Transverse colon (tissue), 4 donors: ENCODE results near the gene CRK. TPM values are rescaled to one million over a fixed set of nuclear protein-coding genes. Genes with fewer than 3 reads are reported as not detected.
A peak's percentile ranks its signal among the peaks of the same experiment; 100 is the strongest.
"Not testable (repeated sequence)": the region's sequence is repeated elsewhere in the genome, so short reads cannot be mapped to it uniquely, and the experiment has no call there.

Source experiments
- DNase-seq: peaks from one replicate; pipeline ENCODE4 v3.0.0-alpha.2; 2019
- H3K27ac ChIP-seq, 4 donors: fragments of 200-600 bp; sonication (generic); 2 replicates each; pipeline ENCODE4 v1.5.1; 2016 to 2018; ENCODE audit warnings: inconsistent platforms in 4 of 4
- H3K27me3 ChIP-seq: fragments of 200-600 bp; sonication (generic); 2 replicates; pipeline ENCODE4 v1.5.1; 2017; ENCODE audit warnings: inconsistent platforms
- H3K36me3 ChIP-seq, 4 donors: fragments of 200-600 bp; sonication (generic); 2 replicates each; pipeline ENCODE4 v1.5.1; 2017 to 2019; ENCODE audit warnings: inconsistent platforms in 4 of 4
- H3K4me1 ChIP-seq, 4 donors: fragments of 200-600 bp; sonication (generic); 2 replicates each; pipeline ENCODE4 v1.5.1; 2017 to 2020; ENCODE audit warnings: inconsistent platforms in 4 of 4
- H3K4me3 ChIP-seq, 4 donors: fragments of 200-600 bp; sonication (generic); 1 replicate in 1 of 4; 2 replicates in 3 of 4; pipeline versions ENCODE4 v1.5.1 to v1.6.1; 2017 to 2019; ENCODE audit warnings: inconsistent platforms in 4 of 4
- H3K9me3 ChIP-seq, 2 donors: fragments of 200-600 bp; sonication (generic); 2 replicates each; pipeline ENCODE4 v1.5.1; 2017 to 2019; ENCODE audit warnings: inconsistent platforms in 2 of 2
- CTCF ChIP-seq, 5 experiments: fragments of 200-600 bp in 3 of 5; fragments of 450-650 bp in 2 of 5; sonication (generic) in 3 of 5; IDR thresholded peaks; 1 replicate in 2 of 5; 2 replicates in 3 of 5; pipeline ENCODE4 v1.5.1; 2016 to 2017; ENCODE audit warnings: antibody characterized with exemption in 5 of 5, inconsistent platforms in 3 of 5, mild to moderate bottlenecking in 2 of 5, moderate library complexity in 1 of 5
- EP300 ChIP-seq: sonication (generic); formaldehyde crosslinking; IDR thresholded peaks from one replicate; pipeline ENCODE4 v1.6.1; 2017; ENCODE audit warnings: antibody characterized with exemption, low read depth
- POLR2A ChIP-seq: fragments of 450-650 bp; IDR thresholded peaks from one replicate; pipeline ENCODE4 v1.6.1; 2016; ENCODE audit warnings: antibody characterized with exemption, mild to moderate bottlenecking, moderate library complexity
- POLR2AphosphoS5 ChIP-seq, 3 donors: sonication (generic); formaldehyde crosslinking; IDR thresholded peaks; one replicate each; pipeline ENCODE4 v1.6.1; 2016; ENCODE audit warnings: antibody characterized with exemption in 3 of 3
- WGBS, 2 donors: methylation state at CpG; one replicate each; pipeline ENCODE4 v1.1.5; 2018; ENCODE audit warnings: low coverage in 1 of 2; 5-methylcytosine and 5-hydroxymethylcytosine counted together
- in situ Hi-C, 4 donors: fragments of 200-750 bp; cut with MboI; loops; one replicate each; pipeline versions ENCODE4 v1.15.0 to v1.15.1; 2017; ENCODE audit warnings: low sequenced_read_pairs in 3 of 4, low pct_ligation_motif_present in 1 of 4, low pct_unique_long_range_greater_than_20kb in 1 of 4
- intact Hi-C: fragments of 100-400 bp; cut with DNase I; formaldehyde crosslinking; loops from one replicate; pipeline ENCODE4 v1.15.1; 2023; ENCODE audit warnings: low total_unique reads
- total RNA-seq, 4 donors: library from RNA; depleted of rRNA; stranded (reverse); fragments of >200 nt; gene quantifications; one replicate each; pipeline ENCODE4 v1.1.0, GENCODE V29; 2016

CRK gene
- total RNA-seq, 4 donors from 2014 or later: 33.4 to 95.3 (median 63.4) TPM

- no peak for TF ChIP-seq EP300
- no peak for TF ChIP-seq POLR2A
- no peak for TF ChIP-seq POLR2AphosphoS5 (IDR thresholded peaks at IDR 0.05)
- no peak for TF ChIP-seq CTCF (IDR thresholded peaks at IDR 0.05)
- peaks cover 20 to 66% (median 39%) of the 10 kb centered on the region in 4 donors for H3K4me1 ChIP-seq
- H3K27me3 ChIP-seq: no peaks in the 10 kb centered on the region
- H3K9me3 ChIP-seq: no peaks in the 10 kb centered on the region
- 46 to 47% methylated on average over 6 to 9 of the region's 9 CpGs for WGBS, 2 donors
- intact Hi-C loops (loop anchor here (2.0 kb wide), 1 partner anchor 54 kb away; the partner anchor contains the start of gene YWHAE), in situ Hi-C loops (no loop called here)
- DNase-seq: no peak
- no peaks in the 10 kb centered on the region for H3K36me3 ChIP-seq
- H3K4me3 ChIP-seq: peak overlapping the region; percentile 75 to 99 (median 79)
- peak overlapping the region; percentile 97 to 99 (median 98) for H3K27ac ChIP-seq
Observed at GRCh38 chr17:1454541-1454940, 1.5 kb downstream of the CRK start.

- 62 to 100% methylated on average over 1 to 11 of the region's 11 CpGs for WGBS, 2 donors
- in situ Hi-C loops, H3K36me3 ChIP-seq, H3K4me3 ChIP-seq, H3K27me3 ChIP-seq, H3K9me3 ChIP-seq: not testable (repeated sequence)
- TF ChIP-seq POLR2AphosphoS5 (IDR thresholded peaks at IDR 0.05): peak in 1 of 3 donors; percentile 25
- intact Hi-C loops: loop anchor here (2.0 kb wide), 1 partner anchor 53 kb away; the partner anchor contains the start of gene YWHAE
- H3K27ac ChIP-seq: peak overlapping the region; percentile 97 to 99 (median 98)
- DNase-seq: peak; percentile 71
- H3K4me1 ChIP-seq: peaks cover 20 to 74% (median 45%) of the 10 kb centered on the region in 4 donors
Observed at GRCh38 chr17:1453694-1454093, 2.3 kb downstream of the CRK start.

GRCh38 chr17:1452836-1453235 is 3.2 kb downstream of the CRK start:
- Histone ChIP-seq H3K9me3 (no peaks in the 10 kb centered on the region), H3K4me3 (no peak overlapping the region), H3K27ac (peak overlapping the region; percentile 97 to 99 (median 98)), H3K36me3 (no peaks in the 10 kb centered on the region), H3K27me3 (no peaks in the 10 kb centered on the region), H3K4me1 (peaks cover 20 to 79% (median 51%) of the 10 kb centered on the region in 4 donors)
- in situ Hi-C loops: no loop called here
- intact Hi-C loops: no loop called here
- WGBS, 2 donors: 59 to 60% methylated on average over 5 of the region's 5 CpGs
- TF ChIP-seq POLR2A (no peak), EP300 (no peak), CTCF (IDR thresholded peaks at IDR 0.05) (no peak), POLR2AphosphoS5 (IDR thresholded peaks at IDR 0.05) (no peak)
- DNase-seq: no peak

GRCh38 chr17:1450261-1450660 is 5.8 kb downstream of the CRK start:
- in situ Hi-C loops, H3K36me3 ChIP-seq, H3K4me3 ChIP-seq, intact Hi-C loops, H3K9me3 ChIP-seq, H3K27me3 ChIP-seq, DNase-seq: not testable (repeated sequence)
- H3K4me1 ChIP-seq: peaks cover 20 to 74% (median 53%) of the 10 kb centered on the region in 4 donors
- WGBS, 2 donors: 95 to 100% methylated on average over 3 to 21 of the region's 21 CpGs
- peak overlapping the region in 3 of 4 donors; percentile 10 to 67 (median 31) for H3K27ac ChIP-seq

GRCh38 chr17:1449412-1449967 is 6.5 kb downstream of the CRK start:
- peak overlapping the region; percentile 6 to 67 (median 20) for H3K27ac ChIP-seq
- no peaks in the 10 kb centered on the region for H3K9me3 ChIP-seq
- H3K4me3 ChIP-seq: no peak overlapping the region
- H3K27me3 ChIP-seq: no peaks in the 10 kb centered on the region
- peaks cover 16 to 68% (median 47%) of the 10 kb centered on the region in 4 donors for H3K4me1 ChIP-seq
- H3K36me3 ChIP-seq: no peaks in the 10 kb centered on the region
- in situ Hi-C loops: loop anchor here in 1 of 4 donors (10.0 kb wide), 1 partner anchor 75 kb away; no protein-coding TSS in a partner anchor
- TF ChIP-seq POLR2AphosphoS5 (IDR thresholded peaks at IDR 0.05): no peak
- no peak for TF ChIP-seq CTCF (IDR thresholded peaks at IDR 0.05)
- TF ChIP-seq POLR2A: no peak
- TF ChIP-seq EP300: no peak
- WGBS, 2 donors: 83% methylated on average over 5 of the region's 5 CpGs; no CpG with 5 or more reads in 1 of the 2 donors
- DNase-seq: no peak
- intact Hi-C loops: loop anchor here (10.0 kb wide), 1 partner anchor 175 kb away; the partner anchor contains the start of genes BHLHA9 and TRARG1
